ENCODE data around the gene PTPRN2.

Gene PTPRN2

DNA sequence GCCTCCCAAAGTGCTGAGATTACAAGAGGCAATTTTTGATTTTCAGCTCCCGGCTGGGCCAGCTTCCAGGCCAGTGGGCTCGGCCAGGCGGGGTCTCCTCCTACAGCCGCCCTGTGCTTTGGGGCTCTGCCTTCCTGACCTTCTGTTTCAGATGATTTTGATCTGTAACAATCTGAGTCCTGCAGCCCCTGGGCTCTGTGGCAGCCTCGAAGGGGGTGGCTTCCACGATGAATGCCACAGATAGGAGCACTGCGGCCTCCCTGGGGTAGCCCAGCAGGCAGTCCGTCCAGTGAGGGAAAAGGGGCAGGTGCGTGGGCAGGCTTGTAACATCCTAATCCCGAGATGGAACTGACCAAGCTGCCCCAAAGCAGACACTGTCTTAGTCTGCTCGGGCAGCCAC lies 1073.3 kb downstream of the PTPRN2 start:
- no peak for DNase-seq (ENCODE audit: low read depth)
- H3K4me3 ChIP-seq (ENCODE audit: low read depth, low read length), result no peak overlapping the region
- no peak for TF ChIP-seq MYC (IDR thresholded peaks at IDR 0.05; ENCODE audit: low read depth, low read length)
- TF ChIP-seq, protein P1, sequence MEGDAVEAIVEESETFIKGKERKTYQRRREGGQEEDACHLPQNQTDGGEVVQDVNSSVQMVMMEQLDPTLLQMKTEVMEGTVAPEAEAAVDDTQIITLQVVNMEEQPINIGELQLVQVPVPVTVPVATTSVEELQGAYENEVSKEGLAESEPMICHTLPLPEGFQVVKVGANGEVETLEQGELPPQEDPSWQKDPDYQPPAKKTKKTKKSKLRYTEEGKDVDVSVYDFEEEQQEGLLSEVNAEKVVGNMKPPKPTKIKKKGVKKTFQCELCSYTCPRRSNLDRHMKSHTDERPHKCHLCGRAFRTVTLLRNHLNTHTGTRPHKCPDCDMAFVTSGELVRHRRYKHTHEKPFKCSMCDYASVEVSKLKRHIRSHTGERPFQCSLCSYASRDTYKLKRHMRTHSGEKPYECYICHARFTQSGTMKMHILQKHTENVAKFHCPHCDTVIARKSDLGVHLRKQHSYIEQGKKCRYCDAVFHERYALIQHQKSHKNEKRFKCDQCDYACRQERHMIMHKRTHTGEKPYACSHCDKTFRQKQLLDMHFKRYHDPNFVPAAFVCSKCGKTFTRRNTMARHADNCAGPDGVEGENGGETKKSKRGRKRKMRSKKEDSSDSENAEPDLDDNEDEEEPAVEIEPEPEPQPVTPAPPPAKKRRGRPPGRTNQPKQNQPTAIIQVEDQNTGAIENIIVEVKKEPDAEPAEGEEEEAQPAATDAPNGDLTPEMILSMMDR (IDR thresholded peaks at IDR 0.05; ENCODE audit: low read depth, low read length), result no peak
- TF ChIP-seq POLR2A (IDR thresholded peaks at IDR 0.05; ENCODE audit: extremely low read depth, insufficient read length), result no peak
- TF ChIP-seq, protein P2, sequence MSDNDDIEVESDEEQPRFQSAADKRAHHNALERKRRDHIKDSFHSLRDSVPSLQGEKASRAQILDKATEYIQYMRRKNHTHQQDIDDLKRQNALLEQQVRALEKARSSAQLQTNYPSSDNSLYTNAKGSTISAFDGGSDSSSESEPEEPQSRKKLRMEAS (IDR thresholded peaks at IDR 0.05; ENCODE audit: low read depth, low read length), result no peak

DNA sequence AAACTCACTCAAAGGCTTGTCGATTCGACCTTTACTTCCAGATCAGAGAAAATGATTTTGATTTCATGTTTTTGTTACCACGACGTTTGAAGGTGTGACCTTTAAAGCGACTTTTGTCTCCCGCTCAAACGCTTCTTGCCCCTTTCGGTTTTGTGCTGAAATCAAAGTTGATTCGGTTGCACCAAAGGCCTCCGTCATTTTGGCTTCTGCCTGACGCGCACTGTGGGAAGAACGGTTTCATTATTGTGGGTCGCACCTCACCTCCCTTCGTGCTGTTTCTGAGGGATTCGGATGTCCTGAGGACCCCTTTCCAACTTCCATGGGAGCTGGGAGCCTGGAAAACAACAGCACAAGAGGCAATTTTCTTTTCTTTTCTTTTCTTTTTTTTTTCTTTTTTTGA lies 1073.9 kb downstream of the PTPRN2 start:
- TF ChIP-seq, protein P1 (IDR thresholded peaks at IDR 0.05; ENCODE audit: low read depth, low read length), result no peak
- TF ChIP-seq MYC (IDR thresholded peaks at IDR 0.05; ENCODE audit: low read depth, low read length) (no peak), POLR2A (IDR thresholded peaks at IDR 0.05; ENCODE audit: extremely low read depth, insufficient read length) (no peak)
- TF ChIP-seq, protein P2 (IDR thresholded peaks at IDR 0.05; ENCODE audit: low read depth, low read length), result no peak
- DNase-seq (ENCODE audit: low read depth), result no peak
- H3K4me3 ChIP-seq (ENCODE audit: low read depth, low read length), result no peak overlapping the region

DNA sequence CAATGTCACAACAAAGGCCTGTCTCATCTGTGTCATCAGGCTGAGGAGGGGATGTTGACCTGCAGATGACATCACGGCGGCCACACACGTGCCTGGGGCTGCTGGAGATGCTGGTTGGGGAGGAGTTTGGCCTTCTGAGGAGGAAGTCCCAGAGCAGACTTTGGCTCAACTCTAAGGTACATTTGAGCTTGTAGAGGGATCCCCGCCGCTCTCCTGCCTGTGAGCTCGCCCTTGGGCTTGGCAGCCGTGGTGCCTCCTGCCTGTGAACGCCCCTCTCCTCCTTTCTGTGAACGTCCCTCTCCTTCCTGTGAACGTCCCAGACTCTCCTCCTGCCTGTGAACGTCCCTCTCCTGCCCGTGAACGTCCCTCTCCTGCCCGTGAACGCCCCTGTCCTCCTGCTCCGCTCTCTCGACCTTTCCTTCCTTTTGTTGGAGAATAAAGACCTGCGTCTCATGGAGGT lies 1074.4 kb downstream of the PTPRN2 start:
- no peak for TF ChIP-seq MYC (IDR thresholded peaks at IDR 0.05; ENCODE audit: low read depth, low read length)
- TF ChIP-seq, protein P2 (IDR thresholded peaks at IDR 0.05; ENCODE audit: low read depth, low read length), result no peak
- TF ChIP-seq, protein P1 (IDR thresholded peaks at IDR 0.05; ENCODE audit: low read depth, low read length), result no peak
- no peak for TF ChIP-seq POLR2A (IDR thresholded peaks at IDR 0.05; ENCODE audit: extremely low read depth, insufficient read length)
- peak; percentile 51 for DNase-seq (ENCODE audit: low read depth)
- no peak overlapping the region for H3K4me3 ChIP-seq (ENCODE audit: low read depth, low read length)

DNA sequence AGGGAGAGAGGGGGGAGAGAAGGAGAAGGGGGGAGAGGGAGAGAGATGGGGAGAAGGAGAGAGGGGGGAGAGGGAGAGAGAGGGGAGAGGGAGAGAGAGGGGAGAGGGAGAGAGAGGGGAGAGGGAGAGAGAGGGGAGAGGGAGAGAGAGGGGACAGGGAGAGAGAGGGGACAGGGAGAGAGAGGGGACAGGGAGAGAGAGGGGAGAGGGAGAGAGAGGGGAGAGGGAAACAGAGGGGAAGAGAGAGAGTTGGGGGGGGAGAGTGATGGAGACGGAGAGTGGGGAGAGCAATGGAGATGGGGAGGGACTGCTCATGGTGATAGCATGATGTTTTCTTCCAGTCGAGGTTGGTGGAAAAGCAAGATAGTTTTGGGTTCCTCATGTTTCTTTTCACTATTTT lies 1078.4 kb downstream of the PTPRN2 start:
- no peak overlapping the region for H3K4me3 ChIP-seq (ENCODE audit: low read depth, low read length)
- no peak for DNase-seq (ENCODE audit: low read depth)
- TF ChIP-seq, protein P1 (IDR thresholded peaks at IDR 0.05; ENCODE audit: low read depth, low read length), result no peak
- TF ChIP-seq, protein P2 (IDR thresholded peaks at IDR 0.05; ENCODE audit: low read depth, low read length), result no peak
- TF ChIP-seq POLR2A (IDR thresholded peaks at IDR 0.05; ENCODE audit: extremely low read depth, insufficient read length), result no peak
- TF ChIP-seq MYC (IDR thresholded peaks at IDR 0.05; ENCODE audit: low read depth, low read length), result no peak

DNA sequence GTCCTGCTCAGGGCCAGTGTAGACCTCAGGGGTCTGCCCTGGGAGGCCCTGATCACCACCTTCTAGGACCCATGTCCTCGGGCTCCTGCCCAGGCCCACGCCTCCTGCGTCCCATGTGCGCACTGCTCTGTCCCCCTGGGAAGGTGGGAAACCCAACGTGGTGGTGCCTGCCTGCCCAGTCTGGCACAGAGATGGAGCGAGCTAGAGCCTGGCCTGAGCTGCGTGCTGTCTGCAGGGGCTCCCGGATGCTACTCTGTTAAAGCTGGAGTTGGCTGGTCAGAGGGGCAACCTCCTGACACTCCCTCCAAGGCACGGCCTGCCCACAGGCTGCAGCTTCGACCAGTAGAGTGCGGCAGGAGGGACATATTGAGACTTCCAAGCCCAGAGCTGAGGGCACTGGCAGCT lies 1079.1 kb downstream of the PTPRN2 start:
- TF ChIP-seq MYC (IDR thresholded peaks at IDR 0.05; ENCODE audit: low read depth, low read length) (no peak), POLR2A (IDR thresholded peaks at IDR 0.05; ENCODE audit: extremely low read depth, insufficient read length) (no peak)
- TF ChIP-seq, protein P1 (IDR thresholded peaks at IDR 0.05; ENCODE audit: low read depth, low read length), result no peak
- TF ChIP-seq, protein P2 (IDR thresholded peaks at IDR 0.05; ENCODE audit: low read depth, low read length), result no peak
- H3K4me3 ChIP-seq (ENCODE audit: low read depth, low read length), result no peak overlapping the region

More for the DNA sequence above, 1079.1 kb downstream of the PTPRN2 start:
- no peak for DNase-seq (ENCODE audit: low read depth)
